Stomach smooth muscle (tissue), 2 donors: ENCODE results near the gene ZMYND12.
A peak's percentile ranks its signal among the peaks of the same experiment; 100 is the strongest.

Experiments used
- H3K27ac ChIP-seq: one replicate; pipeline ENCODE4 v1.7.0; 2013; ENCODE audit warnings: mild to moderate bottlenecking, low read length, inconsistent platforms
- H3K27me3 ChIP-seq, 2 donors: one replicate each; pipeline ENCODE4 v1.7.0; 2013; ENCODE audit warnings: low read length in 2 of 2; ENCODE audit not compliant: insufficient read depth in 2 of 2, control insufficient read depth in 1 of 2
- H3K36me3 ChIP-seq, 2 donors: one replicate each; pipeline ENCODE4 v1.7.0; 2013; ENCODE audit warnings: low read length in 2 of 2; ENCODE audit not compliant: control insufficient read depth in 2 of 2, insufficient read depth in 2 of 2
- H3K4me1 ChIP-seq: one replicate; pipeline ENCODE4 v1.7.0; 2013; ENCODE audit warnings: low read length; ENCODE audit not compliant: control insufficient read depth, insufficient read depth
- H3K4me3 ChIP-seq, 2 donors: one replicate each; pipeline ENCODE4 v1.7.0; 2013; ENCODE audit warnings: low read length in 2 of 2
- H3K9ac ChIP-seq, 2 donors: one replicate each; pipeline ENCODE4 v1.7.0; 2013; ENCODE audit warnings: low read length in 2 of 2, mild to moderate bottlenecking in 1 of 2
- H3K9me3 ChIP-seq, 2 donors: one replicate each; pipeline ENCODE4 v1.7.0; 2013; ENCODE audit warnings: low read length in 2 of 2; ENCODE audit not compliant: control insufficient read depth in 2 of 2
- donor health status: healthy.
- donor health status: Pancreatic carcinoma.

Gene ZMYND12

DNA sequence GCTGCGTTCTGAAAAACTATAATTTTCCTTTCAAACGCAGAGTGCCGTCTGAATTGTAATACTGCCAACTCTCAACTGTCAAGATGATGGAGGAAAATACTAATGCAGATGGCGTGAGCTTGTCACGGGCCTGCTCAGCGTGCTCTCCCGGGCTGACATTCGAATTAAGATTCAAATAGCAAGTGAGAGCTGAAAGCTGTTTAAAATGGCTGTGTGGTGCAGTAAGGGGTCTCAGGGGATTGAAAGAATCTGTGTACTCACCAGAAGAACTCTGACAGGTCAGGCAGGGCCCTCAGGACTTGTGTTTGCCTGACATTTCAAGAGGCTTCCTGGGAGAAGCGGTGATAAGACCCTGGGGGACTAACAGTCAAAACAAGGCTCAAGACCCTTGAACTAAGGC, 33.1 kb downstream of the ZMYND12 start:
- no peaks in the 10 kb centered on the region for H3K36me3 ChIP-seq
- H3K9me3 ChIP-seq = no peaks in the 10 kb centered on the region
- H3K27ac ChIP-seq = peak overlapping the region; percentile 24
- peaks cover 36% of the 10 kb centered on the region for H3K4me1 ChIP-seq
- H3K27me3 ChIP-seq = no peaks in the 10 kb centered on the region
- no peak overlapping the region for H3K4me3 ChIP-seq
- H3K9ac ChIP-seq = peak overlapping the region; percentile 6 to 18

DNA sequence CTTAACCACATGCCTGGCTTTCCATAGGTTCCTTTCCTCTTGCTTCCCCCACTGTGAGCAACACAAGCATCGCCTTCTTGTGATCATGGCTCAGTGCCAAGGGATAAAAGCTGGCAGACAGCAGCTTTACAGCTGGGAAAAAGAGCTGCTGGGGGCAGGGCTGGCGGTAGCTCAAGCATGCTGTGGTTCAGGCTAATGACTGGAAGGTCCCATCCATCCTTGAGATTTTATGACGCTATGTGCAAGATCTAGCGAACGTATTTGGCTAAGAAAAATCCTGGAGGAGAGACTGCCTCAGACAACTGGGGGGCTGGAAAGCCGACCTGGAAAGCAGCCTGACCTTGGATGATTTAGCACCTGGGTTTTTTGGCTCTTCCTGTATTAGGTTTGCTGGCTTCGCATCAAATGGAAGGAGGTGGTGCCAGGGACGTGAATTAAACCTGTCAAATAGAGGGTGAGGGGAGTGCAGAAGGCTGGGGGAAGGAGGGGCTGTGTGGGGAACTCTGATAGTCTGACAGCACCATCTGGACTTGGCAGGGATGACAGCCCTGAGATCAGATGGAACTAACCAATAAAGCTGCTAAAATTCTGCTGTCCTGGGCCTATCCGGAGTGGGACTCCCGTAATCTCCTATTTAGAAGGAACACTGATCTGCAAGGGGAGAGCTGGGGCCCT, 34.8 kb downstream of the ZMYND12 start:
- peak overlapping the region; percentile 17 to 54 for H3K4me3 ChIP-seq
- no peaks in the 10 kb centered on the region for H3K36me3 ChIP-seq
- H3K27ac ChIP-seq = peak overlapping the region; percentile 90
- H3K9ac ChIP-seq = peak overlapping the region; percentile 58 to 66
- H3K4me1 ChIP-seq = peaks cover 41% of the 10 kb centered on the region
- no peaks in the 10 kb centered on the region for H3K9me3 ChIP-seq
- no peaks in the 10 kb centered on the region for H3K27me3 ChIP-seq

DNA sequence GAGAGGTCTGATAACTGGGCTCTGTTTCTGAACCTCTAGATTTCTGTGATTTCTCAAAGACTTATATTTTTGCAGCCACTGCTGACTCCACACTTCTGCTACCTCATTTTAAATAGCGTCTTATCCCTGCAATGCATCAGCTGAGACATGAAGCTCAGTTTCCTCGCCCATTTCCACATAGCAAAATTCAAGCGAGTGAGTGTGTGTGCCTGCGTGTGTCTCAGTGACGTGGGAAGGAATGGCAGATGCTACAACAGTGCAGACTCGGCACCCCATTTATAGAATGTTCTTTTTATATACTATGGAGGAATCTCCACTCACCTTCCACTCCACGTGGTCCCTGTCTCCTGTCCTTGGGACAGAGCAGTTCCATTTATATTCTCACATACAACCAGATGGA, 35.7 kb downstream of the ZMYND12 start:
- Histone ChIP-seq H3K4me1 (peaks cover 41% of the 10 kb centered on the region), H3K4me3 (peak overlapping the region; percentile 17 to 54), H3K9ac (peak overlapping the region; percentile 58 to 66), H3K9me3 (no peaks in the 10 kb centered on the region), H3K27me3 (no peaks in the 10 kb centered on the region), H3K27ac (peak overlapping the region; percentile 90), H3K36me3 (peaks cover 0 to 2% of the 10 kb centered on the region in 2 donors)

DNA sequence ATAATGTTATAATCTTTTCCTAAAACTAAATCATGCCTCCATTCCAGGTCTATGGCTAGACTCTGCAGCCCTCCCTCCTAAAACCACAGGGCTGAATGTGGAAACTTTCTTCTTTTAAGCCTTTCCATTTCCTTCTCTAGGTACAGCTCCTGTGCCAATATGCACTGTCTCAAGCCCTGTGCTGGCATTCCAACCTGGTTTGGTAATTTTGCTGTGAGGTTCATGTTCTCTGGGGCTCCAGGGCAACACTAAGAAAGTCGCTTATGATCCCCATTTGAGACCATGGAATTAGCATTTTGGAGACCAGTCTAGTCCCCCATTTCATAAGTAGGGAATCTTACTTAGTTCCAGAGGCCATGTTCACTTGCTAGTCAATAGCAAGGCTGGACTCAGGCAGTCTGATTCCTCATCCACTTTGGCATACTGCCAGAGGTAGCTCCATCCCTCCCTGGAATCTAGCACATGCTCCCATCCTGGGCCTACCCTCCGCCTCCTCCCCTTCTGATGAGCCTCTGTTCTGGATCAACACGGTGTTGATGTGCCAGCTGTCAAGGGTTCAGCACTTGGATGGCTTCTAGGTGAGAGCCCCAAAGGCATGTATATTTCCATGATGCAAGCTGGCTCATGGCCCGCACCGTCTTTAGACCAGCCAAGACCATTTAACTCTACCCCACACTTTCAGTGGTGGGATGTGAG, 36.5 kb downstream of the ZMYND12 start:
- Histone ChIP-seq H3K9ac (peak overlapping the region; percentile 38 to 58), H3K4me3 (peak overlapping the region in 1 of 2 donors; percentile 40), H3K27me3 (no peaks in the 10 kb centered on the region), H3K27ac (peak overlapping the region; percentile 90), H3K9me3 (no peaks in the 10 kb centered on the region), H3K4me1 (peaks cover 41% of the 10 kb centered on the region), H3K36me3 (peaks cover 0 to 7% of the 10 kb centered on the region in 2 donors)

DNA sequence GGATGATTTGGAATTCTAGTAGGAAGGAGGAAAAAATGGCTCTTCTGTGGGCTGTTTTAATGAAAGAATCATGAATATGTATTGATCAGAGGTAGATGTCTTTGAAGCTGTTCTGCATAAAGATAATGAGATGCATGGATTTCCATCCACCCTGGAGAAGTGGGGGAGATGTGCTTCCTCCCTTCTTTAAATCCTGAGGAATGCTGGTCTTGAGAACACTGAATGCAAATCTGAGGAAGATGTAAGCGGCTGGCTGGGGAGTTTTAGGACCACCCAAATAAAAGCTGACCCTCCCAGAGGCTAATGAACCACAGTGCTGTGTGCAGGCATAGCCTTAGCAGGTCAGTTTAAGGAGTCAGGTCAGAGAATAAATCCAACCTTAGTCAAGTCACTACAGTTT, 37.3 kb downstream of the ZMYND12 start:
- H3K27me3 ChIP-seq = no peaks in the 10 kb centered on the region
- H3K9ac ChIP-seq = no peak overlapping the region
- peaks cover 0 to 7% of the 10 kb centered on the region in 2 donors for H3K36me3 ChIP-seq
- no peaks in the 10 kb centered on the region for H3K9me3 ChIP-seq
- H3K27ac ChIP-seq = peak overlapping the region; percentile 90
- no peak overlapping the region for H3K4me3 ChIP-seq
- H3K4me1 ChIP-seq = peaks cover 41% of the 10 kb centered on the region

DNA sequence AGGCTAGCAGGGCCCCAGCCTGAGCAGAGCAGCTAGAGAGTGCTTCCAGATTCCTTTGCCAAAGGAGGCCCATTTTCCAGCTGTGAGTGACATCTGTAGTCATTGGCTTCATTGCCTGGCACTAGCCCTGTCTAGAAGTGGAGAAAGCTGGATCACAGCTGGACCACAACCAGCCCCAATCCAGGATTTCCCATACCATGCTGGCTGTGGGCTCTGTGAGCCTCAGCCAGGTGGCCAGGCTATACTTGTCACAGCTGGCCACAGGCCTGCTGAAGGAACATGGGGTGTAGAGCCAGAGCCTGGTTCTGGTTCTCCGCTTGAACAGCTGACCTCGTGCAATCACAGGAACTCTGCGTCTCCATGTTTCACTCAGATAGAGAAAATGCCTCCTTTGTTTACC, 38.7 kb downstream of the ZMYND12 start:
- Histone ChIP-seq H3K36me3 (peaks cover 0 to 7% of the 10 kb centered on the region in 2 donors), H3K9ac (no peak overlapping the region), H3K9me3 (no peaks in the 10 kb centered on the region)

DNA sequence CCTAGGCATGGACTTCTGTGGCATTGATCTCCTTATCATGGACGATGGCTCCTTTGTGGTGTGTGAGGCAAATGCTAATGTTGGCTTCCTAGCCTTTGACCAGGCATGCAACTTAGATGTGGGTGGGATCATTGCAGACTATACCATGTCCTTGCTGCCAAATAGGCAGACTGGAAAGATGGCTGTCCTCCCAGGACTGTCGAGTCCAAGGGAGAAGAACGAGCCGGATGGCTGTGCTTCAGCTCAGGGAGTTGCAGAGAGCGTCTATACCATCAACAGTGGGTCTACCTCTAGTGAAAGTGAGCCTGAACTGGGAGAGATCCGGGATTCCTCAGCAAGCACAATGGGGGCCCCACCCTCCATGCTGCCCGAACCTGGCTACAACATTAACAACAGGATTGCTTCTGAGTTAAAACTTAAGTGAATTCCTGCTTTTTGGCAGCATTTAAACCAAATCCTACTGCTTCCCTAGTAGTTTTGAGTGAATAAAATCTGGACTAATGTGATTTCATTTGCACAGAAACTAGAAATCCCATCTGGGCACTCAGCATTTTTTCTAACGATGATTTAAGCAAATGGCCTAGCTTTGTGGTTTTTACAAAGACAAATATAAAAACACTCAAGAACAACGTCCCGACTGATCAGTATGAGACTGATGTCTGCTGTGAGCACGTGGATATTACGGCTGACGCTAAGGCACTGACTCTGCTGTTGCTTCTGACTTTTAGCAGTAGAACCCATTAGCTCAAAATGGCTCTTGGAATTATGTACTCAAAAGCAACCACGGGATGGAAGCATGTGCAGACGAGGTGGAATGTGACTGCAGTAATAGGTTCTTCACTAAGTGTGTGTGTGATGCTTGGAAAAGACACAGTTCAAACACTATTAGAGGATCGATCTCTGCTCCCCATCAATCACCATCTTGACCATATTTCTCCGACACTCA, 41.0 kb downstream of the ZMYND12 start:
- Histone ChIP-seq H3K9ac (no peak overlapping the region), H3K4me3 (no peak overlapping the region), H3K36me3 (peaks cover 0 to 11% of the 10 kb centered on the region in 2 donors)

More for the DNA sequence above, 38.7 kb downstream of the ZMYND12 start:
- Histone ChIP-seq H3K27me3 (no peaks in the 10 kb centered on the region), H3K27ac (peak overlapping the region; percentile 0), H3K4me1 (peaks cover 35% of the 10 kb centered on the region), H3K4me3 (no peak overlapping the region)

DNA sequence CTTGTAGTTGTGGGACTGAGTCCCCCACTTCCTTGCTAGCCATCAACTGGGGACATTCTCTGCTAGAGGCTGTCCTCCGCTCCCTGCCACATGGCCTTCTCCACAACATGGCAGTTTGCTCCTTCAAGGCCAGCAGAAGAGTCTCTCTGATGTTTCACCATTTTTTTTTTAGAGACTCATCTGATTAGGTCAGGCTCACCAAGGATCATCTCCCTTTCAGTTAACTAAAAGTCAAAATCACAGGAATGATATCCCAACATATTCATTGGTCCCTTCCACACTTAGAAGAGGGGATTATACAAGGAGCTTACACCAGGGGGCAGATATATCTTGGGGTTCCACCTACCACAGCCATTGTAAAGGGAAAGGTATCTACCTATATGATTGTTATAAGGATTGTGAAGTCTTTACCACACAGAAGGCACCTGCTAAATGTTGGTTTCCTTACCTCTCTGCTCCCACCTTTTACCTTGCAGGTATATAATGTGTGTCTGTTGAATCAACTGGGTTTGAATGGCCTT, 51.9 kb downstream of the ZMYND12 start:
- H3K27me3 ChIP-seq = no peaks in the 10 kb centered on the region
- H3K4me3 ChIP-seq = no peak overlapping the region
- no peak overlapping the region for H3K27ac ChIP-seq
- no peak overlapping the region for H3K9ac ChIP-seq
- no peaks in the 10 kb centered on the region for H3K9me3 ChIP-seq
- peaks cover 3 to 7% of the 10 kb centered on the region in 2 donors for H3K36me3 ChIP-seq
- no peaks in the 10 kb centered on the region for H3K4me1 ChIP-seq

More for the DNA sequence above, 41.0 kb downstream of the ZMYND12 start:
- no peak overlapping the region for H3K27ac ChIP-seq
- no peaks in the 10 kb centered on the region for H3K27me3 ChIP-seq
- H3K9me3 ChIP-seq = no peaks in the 10 kb centered on the region
- H3K4me1 ChIP-seq = peaks cover 15% of the 10 kb centered on the region

DNA sequence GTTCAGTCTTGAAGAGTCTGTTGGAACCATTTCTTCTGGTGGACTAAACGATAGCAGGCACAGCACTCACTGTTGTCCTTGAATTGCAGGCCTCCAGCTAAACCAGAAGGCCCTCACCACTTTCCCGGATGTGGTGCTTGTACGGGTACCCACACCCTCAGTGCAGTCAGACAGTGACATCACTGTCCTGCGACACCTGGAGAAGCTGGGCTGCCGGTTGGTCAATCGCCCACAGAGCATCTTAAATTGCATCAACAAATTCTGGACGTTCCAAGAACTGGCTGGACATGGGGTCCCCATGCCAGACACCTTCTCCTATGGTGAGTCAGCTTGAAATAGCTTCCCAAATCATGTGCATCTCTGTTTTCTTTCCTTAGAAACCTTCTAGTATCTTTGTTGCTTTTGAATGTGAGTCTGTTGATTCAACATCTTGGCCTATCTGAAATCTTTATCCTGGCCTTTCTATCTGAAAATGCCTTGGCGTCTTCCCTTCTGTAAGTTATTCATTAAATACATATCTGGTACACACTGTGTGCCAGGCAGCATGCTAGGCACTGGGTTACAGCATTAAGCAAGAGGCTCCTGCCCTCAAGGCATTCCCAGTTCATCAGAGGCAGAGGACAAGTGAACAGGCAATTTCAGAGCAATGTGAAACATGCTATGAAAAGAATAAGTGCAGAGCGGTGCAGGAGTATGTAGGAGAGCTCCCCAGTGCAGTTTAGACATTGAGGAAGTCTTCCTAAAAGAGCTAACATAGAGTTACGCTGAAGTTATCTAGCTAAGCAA, 56.3 kb downstream of the ZMYND12 start:
- Histone ChIP-seq H3K36me3 (no peaks in the 10 kb centered on the region), H3K27me3 (no peaks in the 10 kb centered on the region), H3K9me3 (no peaks in the 10 kb centered on the region), H3K9ac (no peak overlapping the region), H3K27ac (no peak overlapping the region), H3K4me1 (no peaks in the 10 kb centered on the region), H3K4me3 (no peak overlapping the region)
